HuH-7 (cell line): ENCODE data around the gene HMGA1.
"Not testable (repeated sequence)": the region's sequence is repeated elsewhere in the genome, so short reads cannot be mapped to it uniquely, and the experiment has no call there.

ENCODE experiments used
- DNase-seq: peaks from one replicate; pipeline ENCODE4 v3.0.0; 2011; ENCODE audit warnings: low spot score

The HMGA1 gene

GRCh38 chr6:34260576-34261267 is 24.0 kb downstream of the HMGA1 start:
- no peak for DNase-seq

- not testable (repeated sequence) for DNase-seq
Observed at GRCh38 chr6:34263484-34263883, 26.8 kb downstream of the HMGA1 start.

- no peak for DNase-seq
Observed at GRCh38 chr6:34267746-34268145, 31.1 kb downstream of the HMGA1 start.

GRCh38 chr6:34269132-34269531 is 32.5 kb downstream of the HMGA1 start:
- not testable (repeated sequence) for DNase-seq

GRCh38 chr6:34269658-34270341 is 33.1 kb downstream of the HMGA1 start:
- DNase-seq = not testable (repeated sequence)

- DNase-seq = peak; percentile 51
Observed at GRCh38 chr6:34272013-34272926, 35.6 kb downstream of the HMGA1 start.

- DNase-seq = no peak
Observed at GRCh38 chr6:34273242-34273805, 36.7 kb downstream of the HMGA1 start.

GRCh38 chr6:34274129-34274528 is 37.5 kb downstream of the HMGA1 start:
- no peak for DNase-seq

- DNase-seq = no peak
Observed at GRCh38 chr6:34275128-34275804, 38.6 kb downstream of the HMGA1 start.

- no peak for DNase-seq
Observed at GRCh38 chr6:34276191-34276590, 39.5 kb downstream of the HMGA1 start.

- peak; percentile 36 for DNase-seq
Observed at GRCh38 chr6:34276881-34277762, 40.4 kb downstream of the HMGA1 start.

- no peak for DNase-seq
Observed at GRCh38 chr6:34277763-34278112, 41.1 kb downstream of the HMGA1 start.

GRCh38 chr6:34278833-34279232 is 42.2 kb downstream of the HMGA1 start:
- DNase-seq = no peak

- no peak for DNase-seq
Observed at GRCh38 chr6:34280216-34280615, 43.5 kb downstream of the HMGA1 start.

GRCh38 chr6:34281702-34282334 is 45.1 kb downstream of the HMGA1 start:
- no peak for DNase-seq

GRCh38 chr6:34284563-34285447 is 48.1 kb downstream of the HMGA1 start:
- no peak for DNase-seq

GRCh38 chr6:34285448-34286164 is 48.9 kb downstream of the HMGA1 start:
- no peak for DNase-seq

GRCh38 chr6:34288581-34288980 is 51.9 kb downstream of the HMGA1 start:
- DNase-seq = no peak

- DNase-seq = no peak
Observed at GRCh38 chr6:34289137-34289536, 52.5 kb downstream of the HMGA1 start.
